GM18868 (cell line): ENCODE measurements around the gene CYP2J2.
"Not testable (repeated sequence)": the region's sequence is repeated elsewhere in the genome, so short reads cannot be mapped to it uniquely, and the experiment has no call there.

ENCODE experiments used
- ATAC-seq: cut with Tn5 transposase; IDR thresholded peaks from one replicate; pipeline ENCODE4 v1.9.1; 2021; ENCODE audit warnings: mild to moderate bottlenecking, moderate library complexity; ENCODE audit not compliant: unreplicated experiment

Gene CYP2J2

GRCh38 chr1:59921258-59921899, 5.2 kb downstream of the CYP2J2 start:
- ATAC-seq, result not testable (repeated sequence)

- no peak for ATAC-seq
These were observed 6.8 kb downstream of the CYP2J2 start for GRCh38 chr1:59919746-59920145.

GRCh38 chr1:59917785-59918180, 8.8 kb downstream of the CYP2J2 start:
- ATAC-seq, result no peak

GRCh38 chr1:59917026-59917784, 9.4 kb downstream of the CYP2J2 start:
- ATAC-seq, result no peak

- ATAC-seq, result no peak
These were observed 11.1 kb downstream of the CYP2J2 start for GRCh38 chr1:59915516-59915915.

GRCh38 chr1:59914791-59915286, 11.7 kb downstream of the CYP2J2 start:
- ATAC-seq, result not testable (repeated sequence)

- no peak for ATAC-seq
These were observed 17.9 kb downstream of the CYP2J2 start for GRCh38 chr1:59908682-59909081.

GRCh38 chr1:59908084-59908483, 18.5 kb downstream of the CYP2J2 start:
- no peak for ATAC-seq

- no peak for ATAC-seq
These were observed 19.6 kb downstream of the CYP2J2 start for GRCh38 chr1:59906931-59907330.

- peak; percentile 71 for ATAC-seq
These were observed 23.3 kb downstream of the CYP2J2 start for GRCh38 chr1:59903141-59903754.

GRCh38 chr1:59901770-59902388, 24.7 kb downstream of the CYP2J2 start:
- no peak for ATAC-seq

- ATAC-seq, result no peak
These were observed 25.9 kb downstream of the CYP2J2 start for GRCh38 chr1:59900640-59901039.

GRCh38 chr1:59898927-59899326, 27.6 kb downstream of the CYP2J2 start:
- ATAC-seq, result no peak

- no peak for ATAC-seq
These were observed 29.4 kb downstream of the CYP2J2 start for GRCh38 chr1:59897165-59897564.

- no peak for ATAC-seq
These were observed 33.4 kb downstream of the CYP2J2 start for GRCh38 chr1:59892841-59893811.

GRCh38 chr1:59885160-59885832, 41.3 kb downstream of the CYP2J2 start:
- ATAC-seq, result no peak

- no peak for ATAC-seq
These were observed 45.8 kb downstream of the CYP2J2 start for GRCh38 chr1:59880735-59881134.

- no peak for ATAC-seq
These were observed 46.5 kb downstream of the CYP2J2 start for GRCh38 chr1:59879996-59880505.

GRCh38 chr1:59879574-59879973, 47.0 kb downstream of the CYP2J2 start:
- ATAC-seq, result peak; percentile 87
